Uterus (tissue), 2 donors: ENCODE measurements around the gene HTT-AS.

ENCODE experiments used
- CTCF ChIP-seq, 4 experiments: fragments of 200-600 bp in 2 of 4; fragments of 450-650 bp in 2 of 4; sonication (generic) in 2 of 4; IDR thresholded peaks; one replicate each; pipeline ENCODE4 v1.5.1; 2016 to 2019; ENCODE audit warnings: antibody characterized with exemption in 4 of 4, mild to moderate bottlenecking in 2 of 4, moderate library complexity in 1 of 4
- POLR2A ChIP-seq, 2 donors: fragments of 450-650 bp; IDR thresholded peaks; one replicate each; pipeline ENCODE4 v1.6.1; 2016; ENCODE audit warnings: antibody characterized with exemption in 2 of 2, mild to moderate bottlenecking in 1 of 2, moderate library complexity in 1 of 2

- TF ChIP-seq POLR2A (IDR thresholded peaks at IDR 0.05), result peak; percentile 48 to 81
- TF ChIP-seq CTCF (IDR thresholded peaks at IDR 0.05), result peak in 2 of 4 experiments; percentile 27 to 39
Measured at GRCh38 chr4:3074078-3074845, at the start of gene HTT-AS, which contains the start of gene HTT.
